DLD1 (cell line): ENCODE data around the gene CKS2.

Experiments used
- in situ Hi-C: cut with HindIII; loops from 2 replicates; pipeline ENCODE4 v1.10.0; 2017; ENCODE audit warnings: low sequenced_read_pairs

CKS2 gene

DNA sequence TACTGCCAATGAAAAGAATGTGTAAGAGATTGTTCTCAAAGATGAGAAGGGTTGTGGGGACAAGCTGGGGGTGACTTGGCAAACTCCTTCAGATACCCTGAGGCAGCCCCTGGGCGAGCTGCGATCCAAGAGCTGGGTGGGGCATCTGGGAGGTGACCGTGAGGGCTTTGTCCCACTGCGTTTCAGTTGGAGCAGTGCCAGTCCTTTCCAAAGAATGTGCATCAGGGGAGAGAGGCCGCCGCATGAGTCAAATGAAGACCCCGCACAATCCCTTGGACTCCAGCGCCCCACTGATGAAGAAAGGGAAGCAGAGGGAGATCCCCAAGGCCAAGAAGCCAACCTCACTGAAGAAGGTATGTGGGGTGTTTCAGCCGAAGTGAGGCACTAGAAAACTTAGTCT is 35.7 kb downstream of the CKS2 start:
- in situ Hi-C loops = no loop called here

DNA sequence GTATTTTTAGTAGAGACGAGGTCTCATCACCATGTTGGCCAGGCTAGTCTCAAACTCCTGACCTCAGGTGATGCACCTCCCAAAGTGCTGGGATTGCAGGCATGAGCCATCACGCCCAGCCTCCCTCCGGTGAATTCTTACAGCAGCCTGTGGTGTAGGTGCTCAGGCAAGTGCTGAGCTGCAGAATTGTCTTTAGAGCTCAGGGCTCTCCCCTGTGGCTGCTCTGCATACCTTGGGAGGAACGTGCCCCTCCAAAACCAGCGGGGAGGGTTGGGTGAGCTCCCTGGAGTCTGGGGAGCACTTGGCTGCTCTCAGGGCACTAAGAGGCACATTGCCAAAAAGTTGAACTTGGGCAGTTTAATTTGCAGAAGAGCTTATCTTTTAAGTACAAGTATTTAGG is 36.7 kb downstream of the CKS2 start:
- in situ Hi-C loops = no loop called here

DNA sequence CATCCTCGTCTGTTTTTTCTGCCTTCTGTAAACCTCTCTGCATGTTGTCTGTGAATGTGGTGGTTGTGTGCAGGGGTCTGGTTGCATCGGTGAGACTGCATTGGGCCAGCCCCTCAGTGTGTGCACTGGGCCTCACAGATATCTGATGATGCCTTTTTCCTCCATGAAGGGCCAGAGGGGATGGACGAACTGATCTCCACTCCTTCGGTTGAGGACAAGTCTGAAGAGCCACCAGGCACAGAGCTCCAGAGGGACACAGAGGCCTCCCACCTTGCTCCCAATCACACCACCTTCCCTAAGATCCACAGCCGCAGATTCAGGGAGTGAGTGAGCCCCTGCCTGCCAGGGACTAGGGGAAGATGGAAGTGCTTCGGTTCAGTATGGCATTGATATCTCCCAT is 38.6 kb downstream of the CKS2 start:
- in situ Hi-C loops = no loop called here

DNA sequence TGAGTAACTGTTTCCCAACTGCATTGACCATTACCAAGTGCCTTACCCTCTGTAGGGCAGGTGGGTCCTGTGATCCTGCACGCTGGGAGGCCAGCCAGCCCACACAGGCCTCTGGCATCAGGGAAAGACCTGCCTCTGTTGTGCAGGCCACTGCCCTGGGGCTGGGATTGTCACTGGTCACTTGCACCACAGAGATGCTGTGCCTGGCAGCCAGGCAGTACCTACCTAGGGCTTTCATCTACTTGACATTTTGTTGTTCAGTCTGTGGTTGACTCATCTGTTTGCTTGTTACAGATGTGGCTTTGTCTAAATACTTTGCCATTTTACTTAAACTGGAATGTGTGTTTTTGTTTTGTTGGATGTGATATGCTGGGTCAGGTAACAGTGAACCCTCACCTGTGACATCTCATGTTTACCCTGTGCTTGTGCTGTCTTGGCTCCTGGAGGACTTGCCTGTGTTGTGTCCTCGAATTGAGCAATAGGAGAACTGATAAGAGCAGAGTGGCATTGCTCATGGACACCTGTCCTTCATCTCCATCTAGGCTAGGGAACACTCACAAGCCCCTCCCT is 40.1 kb downstream of the CKS2 start:
- in situ Hi-C loops = no loop called here

DNA sequence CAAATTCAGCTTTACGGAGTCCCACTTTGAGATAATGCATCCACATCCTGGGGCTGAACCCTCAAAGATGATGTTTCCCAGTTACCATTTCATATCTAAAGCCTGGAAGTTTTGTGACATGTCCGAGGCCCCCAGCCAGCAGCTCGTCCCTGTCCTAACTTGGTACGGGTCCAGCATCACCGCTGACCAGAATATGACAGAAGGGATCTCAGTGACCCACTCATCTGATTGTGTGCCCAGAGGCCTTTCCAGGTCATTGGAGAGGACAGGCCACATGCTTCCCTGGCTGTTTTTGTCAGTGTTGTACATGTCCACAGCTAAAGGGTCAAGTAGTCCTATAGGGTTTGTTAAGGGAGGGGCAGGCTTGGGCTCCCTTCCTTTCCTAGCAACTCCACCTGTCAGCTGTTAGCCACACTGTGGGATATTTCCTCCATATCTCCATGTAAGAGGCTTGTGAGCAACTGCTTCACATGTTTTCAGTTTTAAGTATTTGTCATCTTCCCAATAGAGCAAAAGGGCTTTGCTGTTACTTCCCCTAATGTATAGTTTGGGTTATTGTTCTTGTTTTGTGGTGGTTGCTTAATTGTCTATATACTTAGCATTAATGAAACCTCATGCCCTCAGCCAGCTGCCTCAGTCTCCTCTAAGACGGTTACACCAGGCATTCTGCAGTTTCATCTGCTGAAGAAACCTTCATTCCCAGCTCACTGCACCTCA is 40.7 kb downstream of the CKS2 start:
- in situ Hi-C loops = no loop called here

DNA sequence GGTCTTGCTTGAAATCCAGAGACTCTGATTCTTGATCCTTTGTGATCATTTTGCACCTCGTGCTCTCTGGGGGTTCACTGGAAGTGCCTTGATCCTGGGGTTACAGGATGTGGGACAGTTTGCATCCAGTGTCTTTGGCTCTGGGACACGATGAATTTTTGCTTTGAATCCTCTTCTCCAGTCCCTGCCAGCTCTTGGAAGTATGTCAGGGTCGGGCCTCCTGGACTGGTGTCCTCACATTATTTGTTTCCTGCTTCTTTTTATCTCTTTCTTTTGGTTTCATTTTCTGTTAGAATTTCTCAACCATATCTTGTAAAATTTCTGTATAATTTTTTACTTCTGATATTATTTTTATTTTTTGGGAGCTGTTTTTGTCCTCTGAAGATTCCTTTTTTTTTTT is 41.5 kb downstream of the CKS2 start:
- in situ Hi-C loops = no loop called here

DNA sequence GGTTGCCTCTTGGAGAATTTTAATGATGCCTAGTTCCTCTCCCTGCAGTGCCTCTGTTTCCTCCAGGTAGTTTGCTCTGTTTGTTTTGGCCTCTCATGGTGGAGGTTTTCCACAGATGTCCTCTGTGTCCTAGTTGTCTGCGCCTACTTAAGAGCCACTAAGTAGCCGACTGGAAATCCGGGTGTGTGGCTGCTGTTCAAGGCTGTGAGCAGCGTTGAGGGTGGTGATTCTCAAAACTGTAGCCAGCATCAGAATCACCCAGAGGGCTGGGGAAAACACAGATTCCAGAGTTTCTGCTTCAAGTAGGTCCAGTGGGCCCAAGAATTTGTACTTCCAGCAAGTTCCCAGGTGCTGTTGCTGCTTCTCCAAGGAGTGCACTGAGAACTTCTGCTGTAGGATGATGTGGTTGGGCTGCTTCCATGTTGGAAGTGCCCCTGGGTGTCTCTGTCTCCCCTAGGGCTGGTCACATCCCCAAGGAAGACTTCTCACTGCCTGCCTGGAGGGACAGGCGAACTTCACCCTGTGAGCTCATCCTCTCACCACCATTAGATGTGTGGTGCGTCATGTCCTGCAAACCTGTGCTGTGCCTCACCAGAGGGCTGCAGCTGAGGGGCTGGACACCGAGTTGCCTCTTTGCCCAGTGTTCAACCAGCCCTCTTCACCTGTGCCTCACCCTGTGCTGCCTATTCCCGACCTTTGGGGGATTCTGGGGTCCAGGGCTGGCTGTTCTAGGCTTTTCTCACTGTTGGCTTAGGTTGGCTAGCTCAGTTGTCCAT is 42.1 kb downstream of the CKS2 start:
- in situ Hi-C loops = no loop called here

DNA sequence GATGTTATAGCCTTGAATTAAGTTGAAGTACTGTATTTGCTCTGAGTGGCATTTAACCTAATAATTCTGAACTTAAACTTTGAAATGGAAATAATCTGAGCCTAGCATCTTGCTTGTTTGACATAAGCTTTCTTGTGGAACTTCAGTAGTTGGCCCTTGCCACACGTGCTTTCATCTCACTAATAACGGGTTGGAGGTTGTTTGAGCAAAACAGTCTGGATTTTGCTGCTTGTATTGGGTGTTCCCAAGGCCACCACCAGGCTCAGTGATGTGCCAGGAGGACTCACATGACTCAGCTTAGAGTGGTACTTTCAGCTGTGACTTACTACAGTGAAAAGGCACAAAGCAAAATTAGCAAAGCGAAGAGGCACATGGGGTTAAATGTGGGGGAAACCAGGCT is 43.0 kb downstream of the CKS2 start:
- in situ Hi-C loops = no loop called here

DNA sequence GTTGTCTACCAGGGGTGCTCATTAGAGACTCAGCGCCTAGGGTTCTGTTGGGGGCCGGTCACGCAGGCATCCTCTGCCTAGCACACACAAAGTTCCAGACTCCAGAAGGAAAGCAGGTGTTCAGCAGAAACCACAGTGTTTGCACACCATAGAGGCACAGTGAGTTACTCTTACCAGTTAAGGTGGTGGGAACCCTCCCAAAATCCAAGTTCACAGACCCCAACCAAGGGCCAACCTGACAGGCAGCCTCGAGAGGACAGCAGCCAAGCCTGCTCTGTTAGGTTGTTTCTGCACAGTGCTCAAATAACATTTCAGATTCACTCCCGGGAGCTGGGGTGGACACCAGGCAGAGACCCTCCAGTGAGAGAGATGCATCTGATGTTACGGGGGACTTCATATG is 43.5 kb downstream of the CKS2 start:
- in situ Hi-C loops = no loop called here

DNA sequence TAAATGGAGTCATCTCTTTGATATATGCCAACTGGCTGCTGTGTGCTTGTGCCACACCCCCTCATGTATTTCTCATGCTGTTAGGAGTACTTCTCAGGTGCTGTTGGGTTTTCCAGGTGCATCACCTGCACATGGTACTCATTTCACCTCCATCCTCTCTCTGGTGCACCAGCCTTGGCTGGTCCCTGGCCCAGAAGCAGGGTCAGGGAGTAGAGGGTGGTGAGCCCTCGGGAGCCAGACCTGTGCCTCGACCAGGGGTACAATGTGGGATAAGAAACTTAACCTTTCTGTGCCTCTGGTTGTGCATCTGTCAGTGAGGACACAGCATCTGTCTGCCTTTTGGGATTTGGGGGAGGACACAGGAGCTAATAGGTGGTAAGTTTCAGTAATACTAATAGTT is 45.8 kb downstream of the CKS2 start:
- in situ Hi-C loops = no loop called here

DNA sequence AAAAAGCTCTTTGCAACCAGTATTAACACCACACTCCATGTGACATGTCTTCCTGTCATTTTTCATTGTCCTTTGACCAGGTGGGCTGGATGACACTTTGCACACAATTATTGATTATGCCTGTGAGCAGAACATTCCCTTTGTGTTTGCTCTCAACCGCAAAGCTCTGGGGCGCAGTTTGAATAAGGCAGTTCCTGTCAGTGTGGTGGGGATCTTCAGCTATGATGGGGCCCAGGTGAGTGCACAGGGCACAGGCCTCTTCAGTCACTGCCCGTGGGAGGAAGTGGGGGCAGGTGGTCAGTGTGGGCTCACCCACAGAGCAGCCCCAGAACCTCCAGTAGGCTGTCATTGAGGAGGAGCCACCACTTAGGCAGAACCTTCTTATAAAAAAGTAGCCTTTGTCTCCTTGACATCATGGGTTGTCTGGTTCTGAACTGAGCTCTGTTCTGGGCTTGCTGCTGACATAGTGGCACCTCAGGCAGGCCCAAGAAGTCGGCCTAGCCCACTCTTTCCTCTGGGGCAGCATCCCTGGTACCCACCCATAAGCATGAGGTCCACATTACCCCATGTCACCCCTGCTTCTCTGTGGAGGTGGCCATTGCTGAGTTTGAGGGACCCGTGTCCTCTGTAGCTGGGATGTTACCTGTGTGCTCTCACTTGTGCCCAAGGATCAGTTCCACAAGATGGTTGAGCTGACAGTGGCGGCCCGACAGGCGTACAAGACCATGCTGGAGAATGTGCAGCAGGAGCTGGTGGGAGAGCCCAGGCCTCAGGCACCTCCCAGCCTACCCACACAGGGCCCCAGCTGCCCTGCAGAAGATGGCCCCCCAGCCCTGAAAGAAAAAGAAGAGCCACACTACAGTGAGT is 46.6 kb downstream of the CKS2 start:
- in situ Hi-C loops = no loop called here

DNA sequence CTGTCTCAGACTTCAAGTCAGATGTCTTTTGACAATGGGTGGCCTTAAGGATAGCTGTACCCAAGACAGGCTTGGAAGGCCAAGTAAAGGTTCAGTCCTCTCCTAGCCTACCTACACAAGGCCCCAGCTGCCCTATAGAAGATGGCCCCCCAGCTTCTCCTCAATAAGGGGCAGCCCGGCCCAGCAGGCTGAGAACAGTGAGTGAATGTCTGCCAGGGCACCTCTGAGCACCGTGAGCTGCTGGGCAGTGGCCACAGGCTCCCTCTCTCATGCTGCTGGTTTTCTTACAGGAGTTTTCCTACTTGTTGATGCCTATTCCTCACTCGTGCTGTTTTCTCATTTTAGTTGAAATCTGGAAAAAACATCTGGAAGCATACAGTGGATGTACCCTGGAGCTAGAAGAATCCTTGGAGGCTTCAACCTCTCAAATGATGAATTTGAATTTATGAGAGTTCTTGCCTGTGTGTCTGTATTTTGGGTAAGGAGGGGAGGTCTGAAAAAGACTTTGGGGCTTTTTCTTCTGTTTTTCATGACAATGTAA is 47.5 kb downstream of the CKS2 start:
- in situ Hi-C loops = no loop called here

DNA sequence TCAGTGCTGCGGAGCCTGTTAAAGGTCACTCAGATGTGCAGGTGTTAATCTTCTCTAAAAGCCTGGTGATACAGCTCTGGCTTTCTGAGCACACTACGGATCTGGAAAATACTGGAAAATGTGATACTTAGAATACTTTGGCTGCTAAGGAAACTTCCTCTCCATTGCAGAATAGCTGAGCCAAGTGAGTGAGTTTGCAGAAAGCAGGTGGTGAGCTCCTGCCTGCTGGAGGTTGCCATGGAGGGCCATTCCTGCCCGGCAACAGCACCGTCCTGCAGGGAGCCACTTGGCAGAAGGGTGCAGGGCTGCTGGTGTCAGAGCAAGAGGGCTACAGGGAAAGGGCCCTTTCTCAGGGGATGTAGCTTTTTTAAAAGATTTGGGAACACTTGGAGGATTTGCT is 48.0 kb downstream of the CKS2 start:
- in situ Hi-C loops = no loop called here

DNA sequence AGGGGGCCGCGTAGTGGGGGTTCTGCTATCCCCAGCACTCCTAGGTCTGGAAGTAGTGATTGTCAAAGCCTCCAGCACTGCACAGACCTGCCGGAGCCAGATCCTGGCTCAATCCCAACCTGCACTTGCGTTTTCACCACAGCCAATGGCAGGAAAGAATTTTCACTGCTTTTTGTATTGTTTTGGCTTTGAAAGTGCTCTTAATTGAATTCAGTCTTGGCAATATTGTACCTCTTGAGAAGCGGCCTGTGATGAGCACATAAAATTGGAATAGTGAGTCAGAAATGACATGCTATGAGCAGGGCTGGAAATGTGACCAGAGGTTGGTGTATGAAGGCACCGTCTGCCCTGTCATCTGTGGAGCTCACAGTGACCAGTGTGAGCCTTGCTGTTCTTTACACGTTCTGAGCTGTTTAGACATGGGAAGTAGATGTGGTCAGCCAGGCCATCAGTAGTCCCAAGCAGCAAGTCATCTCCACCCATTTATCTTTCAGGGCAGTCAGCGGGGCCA is 48.8 kb downstream of the CKS2 start:
- in situ Hi-C loops = no loop called here

DNA sequence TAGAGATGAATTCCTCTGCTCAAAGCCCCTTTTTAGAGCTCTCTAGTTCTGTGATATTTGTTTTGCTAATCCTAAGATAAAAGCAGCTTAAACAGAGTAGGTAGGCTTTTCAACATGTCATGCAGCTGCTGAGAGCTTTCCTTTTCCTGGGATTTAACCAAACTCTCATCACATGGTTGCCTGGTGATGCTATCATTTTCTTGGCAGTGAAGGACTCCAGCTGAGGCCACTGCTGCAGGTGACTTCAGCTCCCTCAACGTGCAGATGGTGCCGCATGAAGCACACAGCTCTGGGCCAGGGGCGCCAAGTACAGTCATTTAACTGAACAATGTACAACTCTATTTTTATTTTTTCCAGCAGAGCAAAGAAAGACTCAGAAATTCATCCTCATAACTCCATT is 49.5 kb downstream of the CKS2 start:
- in situ Hi-C loops = no loop called here

DNA sequence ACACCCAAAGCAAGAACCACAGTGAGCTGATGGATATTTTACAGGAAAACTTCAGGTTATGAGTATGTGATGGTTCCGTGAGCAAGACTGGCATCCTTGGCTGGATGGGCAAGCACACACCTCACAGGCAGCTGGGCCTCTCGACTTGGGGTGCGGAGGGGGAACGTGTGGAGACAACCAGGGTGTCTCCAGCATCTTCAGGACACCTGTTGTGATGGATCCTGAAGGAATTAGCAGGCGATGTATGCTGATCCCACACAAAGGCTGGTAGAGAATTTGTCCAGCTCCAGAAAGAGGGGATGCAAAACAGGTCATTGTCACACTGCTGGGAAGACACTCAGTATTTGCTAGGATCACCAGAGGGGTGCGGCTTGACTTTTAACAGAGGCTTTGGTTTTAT is 50.0 kb downstream of the CKS2 start:
- in situ Hi-C loops = no loop called here

DNA sequence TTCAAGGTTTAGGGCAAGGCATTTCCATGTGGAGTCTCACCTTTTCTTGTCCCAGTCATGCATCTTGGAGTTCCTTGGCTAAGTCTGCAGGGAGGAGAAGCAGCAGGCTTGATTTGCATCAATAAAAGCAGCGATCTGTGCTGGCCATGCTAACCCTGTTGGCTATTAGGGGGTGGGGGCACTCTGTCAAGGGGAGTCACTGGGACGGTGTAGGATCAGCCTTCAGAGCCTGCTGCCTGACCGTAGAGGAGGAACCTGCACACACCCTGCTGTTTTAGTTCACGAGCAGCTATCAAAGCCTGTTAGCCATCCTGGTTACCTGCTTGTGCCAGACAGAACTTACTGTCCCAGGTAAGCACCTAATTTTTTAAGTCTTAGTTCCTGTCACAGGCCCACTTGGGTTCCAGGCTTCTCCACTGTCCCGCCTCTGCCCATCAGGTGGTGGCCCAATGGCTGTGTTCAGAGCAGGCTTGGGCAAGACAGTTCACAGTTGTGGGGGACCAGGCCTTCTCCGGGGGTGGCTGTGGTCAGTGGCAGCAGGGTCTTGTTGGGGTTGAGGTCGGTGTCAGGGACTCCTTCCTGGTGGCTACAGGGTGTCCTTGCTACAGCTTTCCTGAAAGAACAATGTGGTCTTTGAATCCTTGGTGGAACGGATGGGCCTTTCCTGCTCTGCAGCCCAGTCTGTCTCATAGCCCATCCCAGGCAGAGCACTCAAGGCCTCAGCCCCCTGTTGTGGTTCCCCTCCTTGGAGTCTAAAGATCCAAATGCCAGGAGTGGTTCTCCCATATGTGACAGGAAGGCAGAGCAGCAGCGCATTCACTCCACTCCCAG is 51.0 kb downstream of the CKS2 start:
- in situ Hi-C loops = no loop called here

DNA sequence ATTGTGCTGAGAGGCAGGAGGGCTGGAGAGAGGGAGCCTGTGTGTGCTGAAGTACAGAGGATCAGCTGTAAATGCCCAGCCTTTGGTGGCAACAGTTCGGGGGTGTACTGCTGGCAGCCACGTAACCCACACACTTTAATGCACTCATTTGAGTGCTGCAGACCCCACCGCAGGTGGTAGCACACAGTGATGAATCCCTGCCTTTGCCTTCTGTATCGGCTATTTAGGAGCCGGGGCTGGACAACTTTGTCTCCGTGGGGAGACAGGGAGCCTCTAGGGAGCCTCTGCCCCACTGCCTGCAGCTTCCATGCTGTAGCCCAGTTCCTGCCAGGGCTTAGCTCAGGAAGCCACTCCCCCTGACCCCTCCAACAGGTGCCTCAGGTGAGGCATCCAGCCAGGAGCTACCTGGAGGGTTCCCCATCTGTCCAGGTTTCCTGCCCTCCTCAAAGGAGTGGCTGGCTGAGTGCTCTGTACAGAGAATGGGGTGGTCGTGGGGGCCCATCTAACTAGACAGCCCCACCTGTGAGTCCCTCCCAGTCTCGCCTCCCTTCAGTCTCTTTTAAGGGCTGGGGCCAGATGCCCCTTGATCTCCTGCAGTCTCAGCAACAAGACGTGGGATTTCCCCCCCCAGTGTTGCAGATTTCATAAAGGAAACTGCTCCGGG is 51.8 kb downstream of the CKS2 start:
- in situ Hi-C loops = no loop called here

DNA sequence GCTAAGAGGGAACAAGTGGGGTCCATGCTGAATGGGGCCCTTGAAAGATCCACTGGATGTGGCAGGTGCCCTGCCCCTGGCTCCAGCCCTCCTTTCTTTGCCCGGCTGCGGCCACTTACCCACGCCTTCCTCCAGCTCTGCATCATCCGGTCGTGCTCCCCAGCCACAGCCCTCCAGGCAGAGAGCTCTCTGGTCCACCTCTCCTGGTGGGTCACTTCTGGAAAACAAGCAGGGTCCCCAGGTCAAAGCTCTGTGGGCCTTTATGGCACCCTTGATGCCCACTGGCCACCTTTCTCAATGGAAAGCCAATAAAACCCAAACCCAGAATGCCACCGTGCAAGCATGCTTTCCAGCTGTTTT is 52.3 kb downstream of the CKS2 start:
- in situ Hi-C loops = no loop called here
